ENCODE results near the gene SPRING1.
"Not testable (repeated sequence)": the region's sequence is repeated elsewhere in the genome, so short reads cannot be mapped to it uniquely, and the experiment has no call there.

Gene SPRING1

GRCh38 chr12:116742787-116743186, 4.9 kb upstream of the SPRING1 start:
- not testable (repeated sequence) for DNase-seq (ENCODE audit: insufficient read length, low spot score); FAIRE-seq

- DNase-seq (ENCODE audit: insufficient read length, low spot score) (no peak), FAIRE-seq (no peak)
These were observed 1.6 kb upstream of the SPRING1 start for GRCh38 chr12:116739381-116739887.

DNA sequence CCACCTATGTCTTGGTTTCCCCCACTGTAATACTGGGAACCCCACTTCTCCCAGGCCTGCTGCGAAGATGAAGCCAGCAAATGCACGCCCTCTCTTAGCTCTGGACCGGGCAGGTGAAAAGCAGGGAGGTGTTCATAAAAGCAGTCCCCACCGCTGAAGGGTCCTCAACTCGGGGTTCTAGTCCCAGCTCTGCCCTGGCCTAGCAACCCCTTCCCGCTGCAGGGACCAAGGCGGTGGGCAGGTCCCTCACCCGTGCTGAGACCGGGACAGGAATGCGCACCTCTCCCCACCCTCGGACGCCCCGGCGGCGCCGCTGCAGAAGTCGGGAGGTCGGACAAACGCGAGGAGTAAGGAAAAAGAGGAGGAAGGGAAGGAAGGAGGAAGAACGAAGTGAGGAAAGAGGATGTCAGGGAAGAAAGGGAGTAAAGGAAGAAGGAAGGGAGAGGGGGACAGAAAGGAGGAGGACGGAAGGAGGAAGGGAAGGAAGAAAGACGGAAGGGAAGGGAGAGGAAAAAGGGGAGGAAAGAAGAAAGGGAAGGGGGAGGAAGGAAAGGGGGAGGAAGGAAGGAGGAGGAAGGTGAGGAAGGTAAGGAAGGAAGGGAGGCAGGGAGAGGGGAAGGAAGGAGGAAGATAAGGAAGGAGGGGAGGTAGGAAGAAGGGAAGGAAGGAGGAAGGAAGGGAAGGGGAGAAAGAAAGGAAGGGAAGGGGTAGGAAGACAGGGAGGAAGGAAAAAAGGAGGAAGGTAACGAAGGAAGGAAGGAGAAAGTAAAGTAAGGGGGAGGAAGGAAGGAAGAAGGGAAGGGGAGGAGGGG, 701 bp downstream of the SPRING1 start:
- FAIRE-seq: no peak
- peak; percentile 24 for DNase-seq (ENCODE audit: insufficient read length, low spot score)

DNA sequence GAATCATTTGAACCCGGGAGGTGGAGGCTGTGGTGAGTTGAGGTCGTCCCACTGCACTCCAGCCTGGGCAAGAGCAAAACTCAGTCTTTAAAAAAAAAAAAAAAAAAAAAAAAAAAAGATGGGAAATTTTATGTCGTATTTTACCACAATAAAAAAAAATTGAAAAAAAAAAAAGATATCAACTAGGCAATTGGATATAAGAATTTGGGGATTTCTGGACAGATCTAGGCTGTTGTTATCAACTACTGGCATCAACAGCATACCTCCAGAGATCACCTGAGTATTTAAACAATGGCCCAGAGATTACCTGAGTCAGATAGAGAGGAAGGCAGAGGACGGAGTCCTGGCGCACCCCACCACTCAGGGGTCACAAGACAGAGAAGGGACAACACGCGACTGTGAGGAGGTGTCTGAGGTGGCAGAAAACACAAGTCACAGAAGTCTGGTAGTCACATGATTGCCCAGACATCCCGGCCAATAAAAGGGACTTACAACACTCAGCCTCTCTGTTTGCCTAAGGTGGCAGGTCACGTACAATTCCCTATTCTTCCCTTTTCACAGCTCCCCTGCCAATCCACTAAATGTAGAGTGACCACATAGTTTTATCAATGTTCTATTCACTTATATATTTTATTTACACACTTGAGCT, 1.8 kb downstream of the SPRING1 start:
- DNase-seq (ENCODE audit: insufficient read length, low spot score) (no peak), FAIRE-seq (no peak)

DNA sequence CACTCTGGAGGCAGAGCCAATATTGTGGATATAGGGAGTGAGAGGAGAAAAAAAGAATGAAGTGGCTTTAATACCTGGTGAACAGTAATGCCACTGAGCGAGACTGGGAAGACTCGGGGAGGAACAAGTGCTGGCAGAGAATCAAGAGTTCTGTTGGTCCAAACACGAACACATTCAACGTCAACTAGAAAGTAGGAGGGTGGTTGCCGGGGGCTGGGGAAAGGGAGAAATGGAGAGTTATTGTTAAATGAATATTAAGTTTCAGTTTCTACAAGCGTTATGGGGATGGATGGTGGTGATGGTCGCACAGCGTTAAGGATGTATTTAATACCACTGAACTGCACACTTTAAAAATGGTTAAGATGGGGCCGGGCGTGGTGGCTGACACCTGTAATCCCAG, 2.8 kb downstream of the SPRING1 start:
- no peak for FAIRE-seq
- DNase-seq (ENCODE audit: insufficient read length, low spot score): no peak

- DNase-seq (ENCODE audit: insufficient read length, low spot score) (no peak), FAIRE-seq (no peak)
These were observed 3.6 kb downstream of the SPRING1 start for GRCh38 chr12:116734156-116734768.

- DNase-seq (ENCODE audit: insufficient read length, low spot score): no peak
- FAIRE-seq: no peak
These were observed 6.1 kb downstream of the SPRING1 start for GRCh38 chr12:116731801-116732200.

- no peak for FAIRE-seq
These were observed 10.0 kb downstream of the SPRING1 start for GRCh38 chr12:116727891-116728290.

DNA sequence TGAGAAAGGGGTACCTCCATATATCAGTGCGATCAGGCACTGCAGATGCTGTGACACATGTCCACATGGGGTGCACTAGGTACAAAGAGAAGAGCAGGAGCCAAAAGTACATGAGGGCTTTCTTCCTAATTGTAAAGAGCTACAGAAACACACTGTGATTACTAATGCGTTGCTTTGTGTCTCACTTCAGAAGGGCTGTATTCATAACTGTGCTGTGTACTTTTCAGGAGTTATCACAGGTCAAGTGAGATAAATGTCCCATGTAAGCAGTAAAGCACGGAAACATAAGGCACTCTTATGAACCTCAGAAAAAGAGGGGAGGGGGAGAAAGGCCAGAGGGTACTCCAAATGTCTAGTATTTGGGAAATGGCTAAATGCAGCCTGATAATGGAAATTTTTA, 10.6 kb downstream of the SPRING1 start:
- DNase-seq (ENCODE audit: insufficient read length, low spot score): no peak
- FAIRE-seq: no peak

More at GRCh38 chr12:116727891-116728290, 10.0 kb downstream of the SPRING1 start:
- DNase-seq (ENCODE audit: insufficient read length, low spot score): no peak

DNA sequence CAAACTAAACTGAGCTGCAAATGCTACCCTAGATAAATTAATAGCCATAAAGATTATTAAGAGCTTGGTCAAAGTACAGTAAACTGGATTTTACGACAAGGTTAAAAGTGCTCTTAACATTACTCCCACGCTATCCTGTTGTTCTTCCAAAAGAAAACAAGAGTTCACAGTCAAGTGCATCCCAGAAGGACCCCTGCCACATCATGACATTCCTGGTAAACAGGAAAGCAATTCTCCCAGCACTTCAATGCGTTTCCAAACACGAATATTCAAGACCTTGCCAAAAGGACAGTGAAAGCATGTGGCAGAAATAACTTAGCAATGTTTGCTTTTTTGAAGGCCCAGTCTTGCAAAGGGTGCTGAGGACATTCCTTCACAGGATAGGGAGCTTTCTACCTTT, 11.2 kb downstream of the SPRING1 start:
- DNase-seq (ENCODE audit: insufficient read length, low spot score) (no peak), FAIRE-seq (no peak)

DNA sequence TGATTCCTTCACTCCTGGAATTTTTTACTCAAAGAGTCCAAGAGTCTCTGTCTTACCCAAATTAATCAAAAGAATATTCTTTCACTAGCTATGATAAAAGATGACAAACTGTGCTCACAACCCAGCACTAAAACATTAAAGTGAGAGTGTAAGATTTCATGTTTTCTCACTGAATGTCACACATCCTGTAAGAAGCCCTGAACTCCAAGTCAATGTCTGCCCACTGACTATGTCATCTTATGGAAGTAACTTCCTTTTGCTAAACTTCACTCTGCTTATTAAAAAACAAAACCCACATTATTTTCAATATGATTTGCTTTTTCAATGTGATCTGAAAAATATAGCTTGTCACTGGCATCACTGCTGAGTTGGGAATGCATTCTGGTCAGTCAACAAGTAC, 15.6 kb downstream of the SPRING1 start:
- no peak for FAIRE-seq
- no peak for DNase-seq (ENCODE audit: insufficient read length, low spot score)

DNA sequence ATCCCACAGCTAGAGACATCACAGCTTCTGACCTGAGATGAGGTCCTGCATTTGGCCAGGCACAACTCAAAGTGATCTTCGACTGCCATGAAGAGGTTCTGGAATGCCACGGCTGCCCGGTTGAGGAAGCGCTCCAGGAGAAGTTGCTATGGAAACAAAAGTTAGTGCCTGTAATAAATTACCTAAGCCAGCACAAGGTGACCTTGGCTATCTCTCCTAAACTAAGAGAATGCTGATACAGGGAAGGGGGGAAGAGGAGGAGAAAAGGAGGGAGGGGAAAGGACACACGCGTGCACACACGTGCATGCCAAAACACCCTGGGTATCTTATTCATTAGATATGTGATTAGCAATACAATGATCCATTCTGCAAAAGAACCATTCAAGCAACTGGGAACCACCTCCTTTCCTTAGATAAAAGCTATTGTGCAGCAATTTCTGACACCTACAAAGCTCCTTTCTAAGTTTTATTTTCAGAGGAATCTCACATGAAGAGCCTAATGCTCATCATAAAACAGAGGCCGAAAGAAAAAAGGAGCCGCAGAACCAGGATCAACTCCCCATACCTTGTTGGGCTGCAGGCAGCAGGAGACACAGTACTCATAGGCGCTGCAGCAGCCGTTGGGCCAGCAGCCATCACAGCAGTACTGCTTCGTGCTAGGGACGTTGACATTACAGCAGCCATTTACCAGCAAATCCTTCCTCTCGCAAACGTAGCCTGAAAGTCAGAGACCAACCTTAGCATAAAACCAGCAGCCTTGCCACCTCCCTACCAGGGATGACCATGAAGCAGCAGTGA, 17.9 kb downstream of the SPRING1 start:
- no peak for FAIRE-seq

DNA sequence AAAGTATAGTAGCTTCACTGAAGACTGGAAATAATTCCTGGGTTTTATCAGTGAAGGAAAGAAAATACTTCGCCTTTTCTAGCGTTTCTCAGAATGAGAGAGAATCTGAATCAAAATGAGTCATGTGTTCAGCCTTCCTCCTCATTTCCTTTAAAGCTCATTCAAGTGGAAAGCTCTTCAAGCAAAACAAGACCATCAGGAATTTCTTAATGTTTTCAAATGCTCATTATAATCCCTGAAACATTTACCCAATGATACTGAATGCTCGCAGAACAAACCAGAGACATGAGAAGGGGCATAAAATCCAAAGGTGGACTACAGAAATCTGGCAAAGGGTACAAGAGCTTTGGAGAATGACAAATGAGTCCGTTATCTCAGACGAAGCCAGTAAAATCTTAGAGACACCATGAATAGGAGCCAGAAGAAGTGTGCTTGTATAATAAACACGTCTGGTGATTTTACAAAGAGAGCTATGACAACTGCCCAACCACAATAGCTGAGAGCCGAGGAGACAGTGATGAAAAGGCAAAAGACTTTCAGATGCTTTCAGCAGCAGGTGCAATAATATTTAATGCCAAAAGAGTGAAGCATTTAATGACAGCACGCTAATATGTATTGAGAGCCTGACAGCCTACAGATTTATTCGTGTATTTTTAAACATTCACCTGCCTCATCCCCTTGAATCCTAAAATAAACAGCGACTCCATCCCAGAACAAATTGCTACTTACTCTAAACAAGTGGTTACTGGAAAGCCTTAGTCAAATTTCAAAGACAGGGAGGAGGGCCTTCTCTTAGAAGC, 19.0 kb downstream of the SPRING1 start:
- DNase-seq (ENCODE audit: insufficient read length, low spot score): no peak
- no peak for FAIRE-seq

More for the DNA sequence above, 17.9 kb downstream of the SPRING1 start:
- DNase-seq (ENCODE audit: insufficient read length, low spot score): no peak

DNA sequence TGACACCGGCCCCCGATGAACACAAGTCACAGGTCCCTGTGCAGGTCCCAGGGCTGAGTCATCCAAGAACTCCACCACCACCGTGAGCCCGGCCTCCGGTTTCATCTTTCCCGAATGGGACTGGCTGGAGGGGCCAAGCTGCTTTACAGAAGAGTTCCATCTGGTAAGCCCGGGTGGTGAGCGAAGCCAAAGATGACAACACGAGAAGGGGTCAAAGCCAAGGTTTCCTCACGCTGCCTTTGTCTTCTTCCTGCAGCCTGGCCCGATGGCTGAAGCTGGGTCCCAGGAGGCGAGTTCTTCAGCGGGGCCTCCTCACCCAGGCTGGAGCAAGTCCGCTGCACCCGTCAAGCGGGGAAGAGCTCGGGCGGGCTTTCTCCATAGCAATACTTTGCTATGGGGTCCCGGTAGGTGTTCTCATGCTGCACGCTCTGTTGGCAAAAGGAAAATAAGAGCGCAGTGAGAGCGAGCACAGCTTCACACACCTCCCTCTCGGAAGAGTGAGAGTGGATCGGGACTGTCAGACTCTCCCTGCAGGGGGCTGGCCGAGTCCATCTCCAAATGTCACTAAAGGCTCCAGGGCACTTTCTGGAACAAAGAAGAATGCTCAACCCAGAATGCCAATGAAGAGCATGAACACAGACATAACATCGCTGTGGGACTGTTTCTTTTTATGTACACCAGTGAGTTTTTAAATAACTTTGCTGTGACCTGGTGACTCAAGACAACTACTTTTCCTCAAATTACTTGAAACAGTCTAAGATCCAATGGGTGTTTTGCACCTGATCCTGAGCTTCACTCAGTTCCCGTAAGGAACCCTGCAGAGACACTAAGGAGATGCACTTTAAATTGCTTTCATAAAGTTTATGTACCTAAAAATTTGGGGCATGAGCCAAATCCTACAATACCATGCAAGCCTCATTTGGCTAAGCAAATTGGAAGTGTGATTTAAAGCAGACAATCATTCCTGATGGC, 20.1 kb downstream of the SPRING1 start:
- FAIRE-seq (no peak), DNase-seq (ENCODE audit: insufficient read length, low spot score) (no peak)

- no peak for DNase-seq (ENCODE audit: insufficient read length, low spot score)
- no peak for FAIRE-seq
These were observed 23.7 kb downstream of the SPRING1 start for GRCh38 chr12:116714175-116714574.

DNA sequence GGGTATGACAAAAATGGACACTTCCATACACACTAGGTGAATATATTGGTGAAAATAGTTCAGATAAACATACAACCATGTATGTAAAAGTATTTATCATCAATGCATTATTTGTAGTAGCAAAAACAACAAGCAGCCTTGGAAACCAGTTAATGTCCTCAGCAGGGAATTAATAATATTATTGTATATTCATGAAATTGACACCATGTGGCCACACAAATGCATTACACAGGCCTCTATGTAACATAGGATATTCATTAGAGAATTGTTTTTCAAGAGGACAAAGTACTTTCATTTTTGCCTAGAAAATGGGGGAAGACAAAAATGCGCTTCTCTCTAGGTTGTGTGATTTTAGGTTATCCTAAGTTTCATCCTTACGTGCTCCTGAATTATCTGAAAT, 24.3 kb downstream of the SPRING1 start:
- no peak for FAIRE-seq
- no peak for DNase-seq (ENCODE audit: insufficient read length, low spot score)

DNA sequence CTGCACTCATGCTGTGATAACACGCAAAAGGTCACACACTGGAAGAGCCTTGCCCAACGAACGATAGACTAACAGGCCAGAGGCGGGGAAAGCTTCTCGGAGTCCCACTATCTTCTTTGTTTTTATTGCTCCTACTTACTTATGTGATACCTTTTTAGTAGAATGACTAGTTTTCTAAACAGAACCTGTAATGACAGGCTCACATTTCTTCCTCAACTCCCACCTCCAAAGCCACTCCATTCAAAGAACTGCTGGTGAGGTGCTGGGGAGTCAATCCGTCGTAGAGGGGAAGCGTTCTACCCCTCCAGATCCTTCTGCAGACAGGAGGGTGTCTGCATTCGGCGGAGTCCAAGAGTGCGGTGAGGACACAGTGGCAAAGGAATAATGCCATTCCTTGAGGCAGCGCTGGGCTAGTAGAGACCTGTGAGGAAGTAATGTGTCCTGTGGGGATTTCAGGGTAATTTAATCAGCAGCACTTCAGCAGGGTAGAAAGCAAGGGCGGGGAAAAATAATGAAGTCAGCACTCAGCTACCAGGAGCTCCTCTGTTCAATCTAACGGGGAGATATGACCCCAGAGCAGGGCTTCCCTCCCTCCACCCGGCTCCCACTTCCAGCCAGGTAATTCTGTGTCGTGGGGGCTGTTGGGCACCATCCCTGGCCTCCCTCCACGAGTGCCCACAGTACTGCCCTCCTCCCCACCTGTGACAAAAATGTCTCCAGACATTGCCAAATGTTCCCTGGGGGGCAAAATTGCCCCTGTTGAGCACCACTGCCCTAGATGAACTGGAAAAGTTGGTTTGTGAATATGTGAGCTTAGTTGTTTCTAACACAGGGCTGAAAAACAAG, 25.2 kb downstream of the SPRING1 start:
- no peak for DNase-seq (ENCODE audit: insufficient read length, low spot score)
- no peak for FAIRE-seq
